ENCODE data around the gene LAMP1.
A peak's percentile ranks its signal among the peaks of the same experiment; 100 is the strongest.
"Not testable (repeated sequence)": the region's sequence is repeated elsewhere in the genome, so short reads cannot be mapped to it uniquely, and the experiment has no call there.

LAMP1 gene, protein sequence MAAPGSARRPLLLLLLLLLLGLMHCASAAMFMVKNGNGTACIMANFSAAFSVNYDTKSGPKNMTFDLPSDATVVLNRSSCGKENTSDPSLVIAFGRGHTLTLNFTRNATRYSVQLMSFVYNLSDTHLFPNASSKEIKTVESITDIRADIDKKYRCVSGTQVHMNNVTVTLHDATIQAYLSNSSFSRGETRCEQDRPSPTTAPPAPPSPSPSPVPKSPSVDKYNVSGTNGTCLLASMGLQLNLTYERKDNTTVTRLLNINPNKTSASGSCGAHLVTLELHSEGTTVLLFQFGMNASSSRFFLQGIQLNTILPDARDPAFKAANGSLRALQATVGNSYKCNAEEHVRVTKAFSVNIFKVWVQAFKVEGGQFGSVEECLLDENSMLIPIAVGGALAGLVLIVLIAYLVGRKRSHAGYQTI

GRCh38 chr13:113296823-113297369 is at the start of gene LAMP1:
TSS of gene LAMP1 (plus strand) at chr13:113297239. CDS start at chr13:113297435, 196 bp downstream.
- DNase-seq = peak; percentile 97 to 99

DNA sequence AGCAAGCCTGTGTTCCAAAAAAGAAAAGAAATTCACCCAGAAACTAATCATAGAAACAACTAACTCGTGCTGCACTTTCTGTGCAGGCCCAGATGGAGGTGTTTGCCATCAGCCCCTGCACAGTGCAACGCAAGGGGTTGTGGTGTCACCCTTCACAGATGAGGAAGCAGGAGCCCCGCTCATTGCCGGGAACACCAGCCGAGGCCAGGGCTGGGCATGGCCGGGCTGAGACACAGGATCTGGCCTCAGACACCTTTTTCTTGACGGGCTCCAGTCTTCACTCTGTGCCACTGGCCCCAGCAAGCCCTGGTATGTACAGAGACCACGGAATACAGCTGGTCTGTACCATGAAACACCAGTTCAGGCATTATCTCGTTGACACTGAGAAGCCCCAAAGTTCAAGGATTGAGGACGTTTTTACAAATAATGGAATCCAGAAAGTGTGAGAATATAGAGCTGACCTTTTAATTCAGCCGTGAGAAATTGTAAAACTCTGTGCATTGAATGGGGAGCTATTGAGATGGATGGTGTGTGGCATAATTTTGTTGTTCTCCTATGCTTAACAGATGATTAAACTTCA is 44.4 kb upstream of the LAMP1 start:
- DNase-seq = no peak

GRCh38 chr13:113257908-113258307 is 39.1 kb upstream of the LAMP1 start:
- not testable (repeated sequence) for DNase-seq

DNA sequence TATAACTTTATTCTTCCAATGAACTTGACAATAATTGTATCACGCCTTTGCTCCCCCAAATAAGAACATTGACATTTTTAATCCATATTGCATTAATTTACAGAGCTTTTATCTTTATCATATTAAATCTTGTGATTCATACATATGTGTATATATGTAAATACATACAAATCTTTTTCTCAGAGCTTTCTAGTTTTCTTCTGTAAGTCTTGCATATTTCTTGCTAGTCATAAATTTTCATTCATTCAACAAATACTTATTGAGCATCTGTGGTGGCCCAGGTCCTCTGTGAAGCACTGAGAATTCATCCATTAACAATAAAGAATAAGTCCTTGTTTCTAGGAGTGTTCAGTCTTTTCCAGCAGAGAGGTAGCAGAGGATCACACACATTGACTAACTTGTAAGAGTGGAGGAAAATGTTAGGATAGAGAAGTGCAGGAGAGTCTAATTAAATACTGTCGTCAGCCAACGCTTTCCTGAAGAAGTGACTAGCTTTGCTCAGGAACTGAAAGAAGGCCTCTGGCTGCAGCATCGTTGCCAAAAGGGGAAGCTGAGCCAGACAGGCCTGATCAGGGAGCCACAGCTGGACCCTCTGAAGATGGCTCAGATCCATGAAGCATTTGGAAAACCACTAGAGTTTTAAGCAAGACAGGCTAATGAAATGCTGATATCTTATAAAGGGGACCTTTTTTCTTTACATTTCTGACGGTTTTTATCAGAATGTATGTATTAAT is 38.6 kb upstream of the LAMP1 start:
- DNase-seq = no peak

DNA sequence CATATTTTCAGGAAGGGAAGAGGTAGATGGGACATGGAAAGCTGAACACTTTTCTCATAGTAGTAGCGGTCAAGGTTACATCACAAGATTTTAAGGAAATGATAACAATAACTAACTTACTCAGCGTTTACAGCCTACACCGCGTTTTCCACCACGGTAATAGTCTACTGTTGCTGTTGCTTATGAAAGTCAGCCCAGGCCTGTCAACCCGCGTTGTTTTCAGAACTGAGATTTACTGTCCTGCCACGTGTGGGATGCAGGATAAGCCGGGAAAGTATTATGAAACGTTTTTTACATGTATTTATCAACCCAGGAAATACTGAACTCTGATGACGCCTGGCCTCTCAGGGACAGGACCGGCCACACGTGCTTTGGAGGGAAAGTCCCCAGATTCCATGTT is 36.0 kb upstream of the LAMP1 start:
- DNase-seq = no peak

GRCh38 chr13:113263016-113263415 is 34.0 kb upstream of the LAMP1 start:
- not testable (repeated sequence) for DNase-seq

GRCh38 chr13:113267642-113268405 is 29.2 kb upstream of the LAMP1 start:
- DNase-seq = no peak

DNA sequence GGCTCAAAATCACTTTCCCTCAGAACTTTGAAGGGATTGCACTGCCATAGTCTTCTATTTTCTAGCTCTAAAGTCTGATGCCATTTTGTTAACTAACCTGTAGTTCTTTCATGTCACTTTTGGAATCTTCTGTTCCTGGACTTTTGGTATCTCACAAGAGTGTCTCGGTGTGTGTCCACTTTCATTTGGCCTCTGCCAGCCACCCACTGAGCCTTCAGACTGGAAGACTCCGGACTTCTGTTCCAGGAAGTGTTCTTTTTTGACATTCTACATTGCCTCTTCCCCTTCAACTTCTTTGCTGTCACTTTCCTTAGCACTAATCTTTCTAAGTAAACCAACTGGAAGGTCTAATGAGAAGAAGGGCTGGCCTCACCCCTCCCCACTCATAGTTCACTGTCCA is 25.0 kb upstream of the LAMP1 start:
- DNase-seq = no peak

DNA sequence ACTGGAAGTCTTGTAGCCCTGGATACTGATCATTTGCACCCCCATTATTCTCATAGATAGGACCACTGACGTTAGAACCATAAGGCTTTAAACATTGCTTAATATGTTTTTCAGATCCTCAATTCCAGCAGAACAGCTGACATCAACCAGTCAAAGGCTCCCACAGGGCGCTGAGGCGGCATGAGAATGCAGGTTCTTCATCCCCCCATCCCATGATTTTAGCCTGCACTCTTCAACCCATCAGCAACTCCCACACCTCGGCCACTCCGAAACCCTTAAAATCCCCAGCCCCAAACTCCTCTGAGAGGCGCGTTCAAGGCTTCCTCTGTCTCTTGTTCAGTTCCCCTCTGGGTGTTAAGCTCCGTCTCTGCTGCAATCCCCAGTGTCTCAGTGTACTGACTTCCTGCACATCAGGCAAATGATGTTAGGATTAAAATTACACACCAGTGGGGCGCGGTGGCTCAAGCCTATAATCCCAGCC is 24.3 kb upstream of the LAMP1 start:
- no peak for DNase-seq

DNA sequence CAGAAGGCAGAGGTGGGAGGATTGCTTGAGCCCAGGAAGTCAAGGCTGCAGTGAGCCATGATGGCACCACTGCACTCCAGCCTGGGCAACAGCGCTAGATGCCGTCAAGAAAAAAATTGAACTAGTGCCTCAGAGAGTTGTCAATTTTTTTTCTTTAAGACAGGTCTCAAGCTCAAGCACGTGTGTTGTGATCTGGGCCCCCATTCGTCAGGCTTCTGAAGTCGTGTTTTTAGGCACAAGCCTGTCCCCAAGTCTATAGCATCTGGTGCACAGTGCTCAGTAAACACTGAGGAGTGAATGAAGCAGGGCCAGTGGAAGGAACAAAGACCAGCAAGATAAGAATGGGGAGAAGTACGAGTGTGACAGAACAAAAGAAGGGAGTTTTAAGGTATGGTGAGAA is 23.7 kb upstream of the LAMP1 start:
- no peak for DNase-seq

- DNase-seq = no peak
These were observed 23.0 kb upstream of the LAMP1 start for GRCh38 chr13:113273851-113274590.

DNA sequence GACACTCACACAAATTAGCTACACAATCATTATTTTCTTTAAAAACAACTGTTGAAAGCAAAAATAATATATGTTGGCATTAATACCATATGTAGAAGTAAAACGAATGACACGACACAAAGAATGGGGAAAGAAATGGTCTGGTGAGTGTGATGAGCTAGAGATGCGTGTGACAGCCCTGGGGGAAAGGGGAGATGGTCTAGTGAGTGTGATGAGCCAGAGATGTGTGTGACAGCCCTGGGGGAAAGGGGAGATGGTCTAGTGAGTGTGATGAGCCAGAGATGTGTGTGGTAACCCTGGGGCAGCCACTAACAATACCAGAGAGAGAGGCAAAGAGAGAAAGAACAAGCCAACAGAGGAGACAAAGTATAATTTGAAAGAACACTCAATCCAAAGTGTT is 22.3 kb upstream of the LAMP1 start:
- DNase-seq = no peak

DNA sequence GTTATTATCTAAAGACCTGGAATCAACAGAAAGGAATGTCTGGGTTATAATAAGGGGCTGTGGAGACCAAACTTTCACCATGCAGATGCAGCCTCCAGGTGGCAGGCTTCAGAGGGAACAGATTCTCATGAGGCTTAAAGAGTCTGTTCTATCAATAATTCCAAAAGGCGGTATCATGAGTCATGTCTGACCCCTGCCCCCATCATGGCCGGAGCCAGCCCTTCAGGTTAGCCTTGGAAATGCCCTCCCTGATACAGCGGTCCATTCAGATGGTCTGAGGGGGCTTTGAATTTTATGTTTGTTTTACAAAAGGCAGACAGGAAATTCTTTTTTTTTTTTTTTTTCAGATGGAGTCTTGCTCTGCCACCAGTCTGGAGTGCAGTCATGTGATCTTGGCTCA is 21.7 kb upstream of the LAMP1 start:
- peak in 1 of 2 donors; percentile 33 for DNase-seq

DNA sequence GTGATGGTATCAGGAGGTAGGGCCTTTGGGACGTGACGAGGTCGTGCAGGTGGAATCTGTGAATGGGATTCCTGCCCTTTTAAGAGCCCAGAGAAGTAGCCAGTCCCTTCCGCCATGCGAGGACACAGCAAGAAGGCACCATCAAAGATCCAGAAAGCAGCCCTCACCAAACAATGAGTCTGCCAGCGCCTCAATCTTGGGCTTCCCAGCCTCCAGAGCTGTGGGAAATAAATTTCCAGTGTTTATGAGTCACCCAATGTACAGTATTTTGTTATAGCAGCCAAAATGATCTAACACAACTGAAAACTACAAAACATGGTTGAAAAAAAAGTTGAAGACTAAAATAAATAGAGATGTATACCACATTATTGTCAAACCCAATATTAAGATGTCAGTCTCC is 16.9 kb upstream of the LAMP1 start:
- DNase-seq = no peak

DNA sequence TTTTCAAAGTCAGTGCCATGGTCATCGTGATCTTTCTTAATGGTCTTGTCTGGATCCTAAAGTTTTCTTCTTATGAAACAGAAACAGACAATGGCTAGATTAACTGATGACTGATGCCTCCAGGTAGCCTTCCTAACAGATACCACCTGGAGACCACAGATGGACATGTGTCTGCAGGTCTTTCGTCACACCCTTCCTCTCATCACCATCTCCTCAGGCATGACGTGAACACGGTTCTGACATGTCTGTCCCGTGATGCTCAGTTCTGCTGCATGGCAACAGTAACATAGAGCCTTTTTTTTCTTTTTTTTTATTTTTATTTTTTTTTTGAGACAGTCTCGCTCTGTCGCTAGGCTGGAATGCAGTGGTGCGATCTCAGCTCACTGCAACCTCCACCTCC is 13.1 kb upstream of the LAMP1 start:
- no peak for DNase-seq

DNA sequence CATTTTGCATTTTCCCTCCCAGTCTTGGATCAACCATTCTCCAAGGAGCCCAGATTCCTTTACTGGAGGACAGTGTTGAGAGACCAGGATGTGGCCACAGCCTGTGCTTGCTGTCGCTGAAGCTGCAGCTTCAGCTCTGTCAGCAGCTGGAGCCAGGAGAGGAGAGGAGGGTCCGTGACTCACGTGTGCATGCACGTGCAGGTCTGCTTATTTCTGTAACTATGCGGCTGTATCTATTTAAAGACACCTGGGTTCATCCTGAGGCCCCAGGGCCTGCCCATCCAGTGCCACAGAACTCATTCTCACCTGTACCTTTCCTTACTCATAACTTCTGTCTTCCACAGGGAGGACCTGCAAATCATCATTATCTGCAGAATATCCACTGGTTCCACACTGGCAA is 8.2 kb upstream of the LAMP1 start:
- DNase-seq = no peak

GRCh38 chr13:113291129-113291528 is 5.9 kb upstream of the LAMP1 start:
- no peak for DNase-seq

DNA sequence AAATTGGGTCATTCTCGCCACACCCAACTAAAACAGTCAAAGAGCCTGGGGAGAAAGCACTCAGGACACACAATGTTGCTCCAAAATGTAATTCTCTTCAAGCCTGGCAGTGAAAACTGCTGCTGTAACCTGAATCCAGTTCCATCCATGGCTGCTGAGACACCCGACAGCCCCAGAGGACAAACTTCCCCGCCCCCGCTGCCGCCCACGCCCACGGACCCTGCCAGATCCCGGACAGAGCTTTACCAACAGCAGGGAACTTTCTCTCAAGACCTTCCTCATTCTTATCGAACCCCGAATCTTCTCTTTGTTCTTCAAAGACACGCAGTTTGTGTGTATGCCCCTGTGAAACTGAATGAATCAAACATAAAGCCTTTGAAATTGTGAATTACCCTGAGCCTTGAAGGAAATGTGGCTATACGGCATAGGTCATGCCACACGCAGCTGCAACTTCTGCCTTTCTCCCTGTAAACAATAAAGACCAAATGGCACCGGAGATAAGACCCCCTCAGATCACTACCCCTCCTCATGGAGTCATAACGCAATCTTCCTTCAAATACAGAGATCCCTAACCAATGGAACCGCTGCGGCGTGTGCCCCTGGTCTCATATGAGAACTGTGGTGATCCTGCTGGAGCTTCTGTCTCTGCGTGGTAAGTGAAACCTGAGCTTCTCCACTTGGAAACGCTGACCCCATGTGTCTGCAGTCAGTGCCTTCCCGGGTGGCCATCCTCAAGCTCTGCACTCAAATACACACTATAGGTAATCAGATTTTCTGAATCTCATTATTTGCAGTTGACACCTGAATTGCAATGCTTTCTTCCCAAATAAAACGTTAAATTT is 4.8 kb upstream of the LAMP1 start:
- peak in 1 of 2 donors; percentile 13 for DNase-seq

DNA sequence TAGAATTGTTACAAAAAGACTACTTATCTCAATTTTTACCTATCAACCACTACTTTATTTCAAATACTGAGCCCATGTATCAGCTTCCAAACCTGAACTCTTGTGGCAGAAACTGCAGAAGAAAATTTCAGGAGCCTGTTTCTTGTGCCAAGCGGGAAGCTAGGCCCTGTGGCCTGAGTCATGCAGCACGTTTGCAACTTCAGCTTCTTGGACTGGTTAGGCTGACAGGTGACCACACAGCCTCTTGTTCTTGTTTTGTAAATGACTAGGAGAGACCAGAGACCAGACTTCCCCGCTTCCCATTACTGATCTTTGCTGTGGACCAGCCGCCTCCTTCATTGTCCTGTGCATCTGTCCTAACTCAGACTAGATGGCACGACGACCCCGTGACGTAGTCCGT is 3.4 kb upstream of the LAMP1 start:
- no peak for DNase-seq

DNA sequence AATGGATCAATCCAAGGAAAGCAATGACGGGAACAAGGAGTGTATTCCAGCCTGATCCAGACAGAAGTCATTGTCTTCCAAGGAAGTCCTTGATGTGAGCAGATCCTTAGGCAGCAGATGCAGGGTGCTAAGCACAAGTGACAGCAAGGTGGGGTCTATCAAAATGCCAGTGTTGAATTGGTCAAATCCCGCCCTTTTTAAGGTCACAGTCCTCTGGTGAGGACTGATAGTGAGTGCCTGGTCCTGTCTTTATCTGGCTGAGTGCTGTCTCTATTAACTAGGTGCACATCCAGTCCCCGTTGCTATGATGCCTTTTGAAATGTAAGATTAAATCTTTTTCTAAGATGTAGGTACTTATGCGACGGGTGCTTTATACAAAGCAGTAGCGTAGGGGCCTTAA is 1.3 kb upstream of the LAMP1 start:
- no peak for DNase-seq
